Esophagus squamous epithelium (tissue), 5 donors: Measurements from ENCODE around the gene IKBKE. TPM values are rescaled to one million over a fixed set of nuclear protein-coding genes. Genes with fewer than 3 reads are reported as not detected.
A peak's percentile ranks its signal among the peaks of the same experiment; 100 is the strongest.

Experiments used
- DNase-seq: peaks from one replicate; lab custom pipeline; 2025; lab: John Stamatoyannopoulos, UW
- H3K27ac ChIP-seq, 4 donors: fragments of 200-600 bp; sonication (generic); one replicate each; pipeline ENCODE4 v1.5.1; 2016 to 2019; ENCODE audit warnings: mild to moderate bottlenecking in 1 of 4
- H3K27me3 ChIP-seq, 4 donors: fragments of 200-600 bp; sonication (generic); 1 replicate in 3 of 4; 2 replicates in 1 of 4; pipeline versions ENCODE4 v1.5.1 to v1.6.0; 2017 to 2021; ENCODE audit warnings: antibody characterized with exemption in 1 of 4
- H3K36me3 ChIP-seq, 3 donors: fragments of 200-600 bp; sonication (generic); one replicate each; pipeline ENCODE4 v1.5.1; 2016 to 2019
- H3K4me1 ChIP-seq, 3 donors: fragments of 200-600 bp; sonication (generic); one replicate each; pipeline ENCODE4 v1.5.1; 2017 to 2019
- H3K4me3 ChIP-seq, 4 donors: fragments of 200-600 bp; sonication (generic); 1 replicate in 3 of 4; 2 replicates in 1 of 4; pipeline ENCODE4 v1.5.1; 2016 to 2019; ENCODE audit warnings: mild to moderate bottlenecking in 2 of 4, moderate library complexity in 1 of 4
- H3K9me3 ChIP-seq, 3 donors: fragments of 200-600 bp; sonication (generic); one replicate each; pipeline ENCODE4 v1.5.1; 2016 to 2019
- CTCF ChIP-seq, 6 experiments: fragments of 450-650 bp in 4 of 6; fragments of 200-600 bp in 2 of 6; sonication (generic) in 2 of 6; IDR thresholded peaks; one replicate each; pipeline ENCODE4 v1.5.1; 2016 to 2019; ENCODE audit warnings: antibody characterized with exemption in 6 of 6, mild to moderate bottlenecking in 4 of 6, moderate library complexity in 4 of 6
- POLR2A ChIP-seq, 4 donors: fragments of 450-650 bp; IDR thresholded peaks; one replicate each; pipeline ENCODE4 v1.6.1; 2017; ENCODE audit warnings: antibody characterized with exemption in 4 of 4, mild to moderate bottlenecking in 4 of 4, moderate library complexity in 3 of 4
- WGBS, 2 donors: methylation state at CpG; one replicate each; pipeline ENCODE4 v1.1.5; 2018; 5-methylcytosine and 5-hydroxymethylcytosine counted together
- intact Hi-C: fragments of 100-400 bp; cut with DNase I; formaldehyde crosslinking; loops from one replicate; pipeline ENCODE4 v1.15.0; 2022
- total RNA-seq, 4 donors: library from RNA; depleted of rRNA; stranded (reverse); fragments of >200 nt; gene quantifications; one replicate each; pipeline ENCODE4 v1.1.0, GENCODE V29; 2016
- donor health status: DM: yes; HTN: yes; CAD: no.

The IKBKE gene
- total RNA-seq, 4 donors from 2014 or later = 12.6 to 23.7 (median 18.1) TPM

GRCh38 chr1:206467915-206468314 lies 2.4 kb upstream of the IKBKE start:
- H3K4me1 ChIP-seq = peaks cover 38 to 89% (median 53%) of the 10 kb centered on the region in 3 donors

GRCh38 chr1:206468571-206468970 lies 1.7 kb upstream of the IKBKE start:
- no peak for DNase-seq
- no peak for TF ChIP-seq POLR2A (IDR thresholded peaks at IDR 0.05)
- no peak for TF ChIP-seq CTCF (IDR thresholded peaks at IDR 0.05)
- Histone ChIP-seq H3K27me3 (no peaks in the 10 kb centered on the region), H3K9me3 (no peaks in the 10 kb centered on the region), H3K4me1 (peaks cover 38 to 87% (median 49%) of the 10 kb centered on the region in 3 donors), H3K36me3 (peaks cover 0 to 12% (median 0%) of the 10 kb centered on the region in 3 donors), H3K27ac (no peak overlapping the region), H3K4me3 (no peak overlapping the region)
- WGBS, 2 donors = 60 to 75% methylated on average over 3 of the region's 3 CpGs
- intact Hi-C loops = no loop called here

More at GRCh38 chr1:206467915-206468314, 2.4 kb upstream of the IKBKE start:
- Histone ChIP-seq H3K27ac (no peak overlapping the region), H3K27me3 (no peaks in the 10 kb centered on the region), H3K36me3 (peaks cover 0 to 5% (median 0%) of the 10 kb centered on the region in 3 donors), H3K9me3 (no peaks in the 10 kb centered on the region), H3K4me3 (no peak overlapping the region)
- TF ChIP-seq CTCF (IDR thresholded peaks at IDR 0.05) (no peak), POLR2A (IDR thresholded peaks at IDR 0.05) (no peak)
- intact Hi-C loops = no loop called here
- 57 to 78% methylated on average over 9 of the region's 9 CpGs for WGBS, 2 donors
- DNase-seq = no peak

GRCh38 chr1:206469411-206469932 lies 804 bp upstream of the IKBKE start:
- no peak for DNase-seq
- WGBS, 2 donors = 40 to 59% methylated on average over 2 of the region's 2 CpGs
- Histone ChIP-seq H3K4me1 (peaks cover 38 to 78% (median 40%) of the 10 kb centered on the region in 3 donors), H3K27ac (peak overlapping the region; percentile 76 to 87 (median 84)), H3K27me3 (no peaks in the 10 kb centered on the region), H3K4me3 (peak overlapping the region in 2 of 4 donors; percentile 75), H3K9me3 (no peaks in the 10 kb centered on the region), H3K36me3 (peaks cover 0 to 21% (median under 1%) of the 10 kb centered on the region in 3 donors)
- intact Hi-C loops = no loop called here
- TF ChIP-seq CTCF (IDR thresholded peaks at IDR 0.05) = no peak
- TF ChIP-seq POLR2A (IDR thresholded peaks at IDR 0.05) = no peak

GRCh38 chr1:206470692-206471414 lies 577 bp downstream of the IKBKE start:
- Histone ChIP-seq H3K27me3 (no peaks in the 10 kb centered on the region), H3K4me1 (peaks cover 32 to 70% (median 38%) of the 10 kb centered on the region in 3 donors), H3K9me3 (no peaks in the 10 kb centered on the region), H3K36me3 (peaks cover 0 to 34% (median 3%) of the 10 kb centered on the region in 3 donors), H3K4me3 (peak overlapping the region; percentile 60 to 78 (median 75)), H3K27ac (peak overlapping the region; percentile 76 to 87 (median 84))
- intact Hi-C loops = no loop called here
- WGBS, 2 donors = 2 to 7% methylated on average over 5 to 7 of the region's 18 CpGs
- DNase-seq = no peak
- no peak for TF ChIP-seq CTCF (IDR thresholded peaks at IDR 0.05)
- TF ChIP-seq POLR2A (IDR thresholded peaks at IDR 0.05) = no peak

- H3K4me1 ChIP-seq = peaks cover 32 to 64% (median 38%) of the 10 kb centered on the region in 3 donors
- intact Hi-C loops = no loop called here
- no peaks in the 10 kb centered on the region for H3K9me3 ChIP-seq
- WGBS, 2 donors = 40 to 59% methylated on average over 2 to 4 of the region's 7 CpGs
- DNase-seq = no peak
- H3K27me3 ChIP-seq = no peaks in the 10 kb centered on the region
- H3K4me3 ChIP-seq = peak overlapping the region; percentile 60 to 78 (median 75)
- TF ChIP-seq POLR2A (IDR thresholded peaks at IDR 0.05) (no peak), CTCF (IDR thresholded peaks at IDR 0.05) (no peak)
- peak overlapping the region; percentile 76 to 87 (median 84) for H3K27ac ChIP-seq
- peaks cover 4 to 40% (median 4%) of the 10 kb centered on the region in 3 donors for H3K36me3 ChIP-seq
Observed at GRCh38 chr1:206471415-206471801, 1.1 kb downstream of the IKBKE start.
